IMR-90 (cell line): ENCODE measurements around the gene MCF2L. TPM values are rescaled to one million over a fixed set of nuclear protein-coding genes. Genes with fewer than 3 reads are reported as not detected.

ENCODE experiments used
- ATAC-seq: fragments of 200-7000 bp; cut with Tn5 transposase; 2 replicates; pipeline ENCODE4 v1.9.1; 2020; ENCODE audit warnings: low read depth, mild to moderate bottlenecking, moderate library complexity
- BruUV-seq: library from RNA; stranded (reverse); fragments of 400-500 nt; replicated peaks from 2 replicates; lab custom pipeline; 2021; lab: Mats Ljungman, UMichigan
- CTCF ChIA-PET: fragments of 300-600 bp; formaldehyde crosslinking; extraction: SDS; loops from one replicate; lab custom pipeline; 2021; ENCODE audit warnings: antibody characterized with exemption; lab: Yijun Ruan, JAX
- POLR2A ChIA-PET: fragments of 300-600 bp; sonication (Branson Sonifier 250); formaldehyde crosslinking; loops from one replicate; lab custom pipeline; 2022; ENCODE audit warnings: antibody characterized with exemption; ENCODE audit not compliant: unreplicated experiment; lab: Charles Lee
- DNase-seq: peaks from one replicate; pipeline ENCODE4 v3.0.0; 2013
- H2AFZ ChIP-seq: replicated peaks from 2 replicates; pipeline ENCODE3; 2013; ENCODE audit warnings: low read length, mild to moderate bottlenecking; ENCODE audit not compliant: poor library complexity
- H2AK5ac ChIP-seq: 2 replicates; pipeline ENCODE4 v1.6.1; 2013; ENCODE audit warnings: low read depth, low read length, inconsistent platforms
- H2AK9ac ChIP-seq: replicated peaks from 2 replicates; pipeline ENCODE3; 2013; ENCODE audit warnings: mild to moderate bottlenecking, low read depth, low read length, moderate library complexity; ENCODE audit not compliant: poor library complexity
- H2BK120ac ChIP-seq: 2 replicates; pipeline ENCODE4 v1.6.1; 2013; ENCODE audit warnings: low read depth, low read length, inconsistent platforms
- H2BK15ac ChIP-seq: 3 replicates; pipeline ENCODE4 v1.6.1; 2013; ENCODE audit warnings: low read depth, low read length, inconsistent platforms
- H2BK20ac ChIP-seq: 2 replicates; pipeline ENCODE4 v1.6.1; 2013; ENCODE audit warnings: low read depth, mild to moderate bottlenecking, inconsistent platforms, low read length, moderate library complexity
- H2BK5ac ChIP-seq: 2 replicates; pipeline ENCODE4 v1.6.1; 2013; ENCODE audit warnings: mild to moderate bottlenecking, low read depth, low read length, inconsistent platforms; ENCODE audit not compliant: poor library complexity, severe bottlenecking
- H3K14ac ChIP-seq: replicated peaks from 2 replicates; pipeline ENCODE4 v1.6.1; 2013; ENCODE audit warnings: low read depth, low read length, inconsistent platforms
- H3K18ac ChIP-seq: 2 replicates; pipeline ENCODE4 v1.6.1; 2013; ENCODE audit warnings: low read depth, low read length, control low read depth
- H3K23ac ChIP-seq: 2 replicates; pipeline ENCODE4 v1.6.1; 2013; ENCODE audit warnings: low read depth, low read length, inconsistent platforms
- H3K27ac ChIP-seq: 2 replicates; pipeline ENCODE4 v1.5.1; 2013; ENCODE audit warnings: mild to moderate bottlenecking, control low read depth, low read length; ENCODE audit not compliant: insufficient read depth
- H3K27me3 ChIP-seq: 2 replicates; pipeline ENCODE4 v1.6.1; 2013; ENCODE audit warnings: low read length; ENCODE audit not compliant: control insufficient read depth, insufficient read depth
- H3K36me3 ChIP-seq: 2 replicates; pipeline ENCODE4 v1.6.1; 2013; ENCODE audit warnings: low read length, mixed read lengths; ENCODE audit not compliant: control insufficient read depth, insufficient read depth
- H3K4ac ChIP-seq: 2 replicates; pipeline ENCODE4 v1.6.1; 2013; ENCODE audit warnings: low read depth, low read length, inconsistent platforms
- H3K4me1 ChIP-seq: 2 replicates; pipeline ENCODE4 v1.6.1; 2013; ENCODE audit warnings: low read length, mixed read lengths; ENCODE audit not compliant: control insufficient read depth, insufficient read depth
- H3K4me2 ChIP-seq: 2 replicates; pipeline ENCODE4 v1.6.1; 2013; ENCODE audit warnings: low read depth, mild to moderate bottlenecking, control low read depth, low read length, moderate library complexity
- H3K4me3 ChIP-seq: 2 replicates; pipeline ENCODE4 v1.5.1; 2013; ENCODE audit warnings: low read depth, mild to moderate bottlenecking, control low read depth, low read length, moderate library complexity; ENCODE audit not compliant: insufficient read depth
- H3K56ac ChIP-seq: 2 replicates; pipeline ENCODE4 v1.6.1; 2013; ENCODE audit warnings: low read length, inconsistent platforms; ENCODE audit not compliant: insufficient read depth; ENCODE audit errors: extremely low read depth
- H3K79me1 ChIP-seq, 2 experiments: 2 replicates each; pipeline ENCODE4 v1.6.1; 2013; ENCODE audit warnings: low read length in 2 of 2, inconsistent platforms in 1 of 2, low read depth in 1 of 2
- H3K9ac ChIP-seq: 2 replicates; pipeline ENCODE4 v1.6.1; 2013; ENCODE audit warnings: low read depth, low read length, control low read depth
- H3K9me1 ChIP-seq: 2 replicates; pipeline ENCODE4 v1.6.1; 2013; ENCODE audit warnings: low read length, inconsistent platforms; ENCODE audit not compliant: insufficient read depth
- H3K9me3 ChIP-seq: 2 replicates; pipeline ENCODE4 v1.6.1; 2013; ENCODE audit warnings: low read length; ENCODE audit not compliant: control insufficient read depth, insufficient read depth
- H4K20me1 ChIP-seq: 2 replicates; pipeline ENCODE4 v1.6.1; 2013; ENCODE audit warnings: low read length, inconsistent platforms; ENCODE audit not compliant: insufficient read depth
- H4K5ac ChIP-seq: 2 replicates; pipeline ENCODE4 v1.6.1; 2013; ENCODE audit warnings: mild to moderate bottlenecking, low read depth, low read length, control low read depth
- H4K8ac ChIP-seq, 2 experiments: 2 replicates each; pipeline ENCODE4 v1.6.1; 2013; ENCODE audit warnings: low read depth in 2 of 2, low read length in 2 of 2, control low read depth in 1 of 2, inconsistent platforms in 1 of 2
- H4K91ac ChIP-seq: 2 replicates; pipeline ENCODE4 v1.6.1; 2013; ENCODE audit warnings: low read depth, low read length, inconsistent platforms; ENCODE audit not compliant: insufficient read depth
- CTCF ChIP-seq: conservative IDR thresholded peaks from 2 replicates; pipeline ENCODE4 v1.5.1; 2012; ENCODE audit warnings: mild to moderate bottlenecking, low read depth, low read length, improper control_type of control experiment
- MAFK ChIP-seq: IDR thresholded peaks from 2 replicates; pipeline ENCODE4 v1.6.1; 2012; ENCODE audit warnings: low read depth, low read length, improper control_type of control experiment
- WGBS, 2 experiments: methylation state at CpG; one replicate each; pipeline versions ENCODE4 v1.1.5 to v1.1.7; 2013; ENCODE audit warnings: missing lambda C conversion rate in 2 of 2; ENCODE audit not compliant: insufficient read length in 1 of 2; ENCODE audit errors: extremely low coverage in 2 of 2; 5-methylcytosine and 5-hydroxymethylcytosine counted together
- dilution Hi-C: fragments of 300-500 bp; cut with HindIII; formaldehyde crosslinking; loops from one replicate; pipeline ENCODE4 v1.14.3; 2018; ENCODE audit warnings: low sequenced_read_pairs; ENCODE audit not compliant: unreplicated experiment
- in situ Hi-C: fragments of 300-500 bp; cut with MboI; formaldehyde crosslinking; loops from 3 replicates; pipeline ENCODE4 v1.14.3; 2019; ENCODE audit warnings: low sequenced_read_pairs, inconsistent platforms, mixed read lengths
- intact Hi-C: fragments of 100-400 bp; cut with micrococcal nuclease; formaldehyde crosslinking; loops from 2 replicates; pipeline ENCODE4 v1.10.0; 2022
- polyA plus RNA-seq, 3 experiments: library from polyadenylated mRNA; depleted of rRNA; stranded (reverse); fragments of >200 nt; gene quantifications; 2 replicates each; pipeline ENCODE4 v1.2.3, GENCODE V29; 2012; ENCODE audit warnings: low replicate concordance in 1 of 3
- total RNA-seq: library from RNA; depleted of rRNA; stranded (reverse); fragments of >200 nt; gene quantifications from 2 replicates; pipeline ENCODE4 v1.2.3, GENCODE V29; 2012

Gene MCF2L
- total and polyA plus RNA-seq, 2 of the 4 experiments (the other 2 are of a cell fraction), result 0.18 TPM; not detected in 1

GRCh38 chr13:112924365-112924764 is 44.6 kb upstream of the MCF2L start:
- Histone ChIP-seq H3K4me2 (no peak overlapping the region), H2BK20ac (no peak overlapping the region), H2AFZ (no peak overlapping the region), H4K8ac (no peak overlapping the region), H3K9me1 (no peaks in the 10 kb centered on the region), H3K4ac (no peak overlapping the region), H3K36me3 (no peaks in the 10 kb centered on the region), H2BK5ac (no peak overlapping the region), H3K9ac (no peak overlapping the region), H3K56ac (no peak overlapping the region), H2AK9ac (no peak overlapping the region), H4K5ac (no peak overlapping the region), H3K4me3 (no peak overlapping the region), H2BK15ac (no peak overlapping the region), H3K14ac (no peak overlapping the region), H3K27ac (no peak overlapping the region), H3K4me1 (no peaks in the 10 kb centered on the region), H3K27me3 (peaks cover 48% of the 10 kb centered on the region), H3K79me1 (no peaks in the 10 kb centered on the region), H4K20me1 (no peaks in the 10 kb centered on the region), H3K18ac (no peak overlapping the region), H2BK120ac (no peak overlapping the region), H4K91ac (no peak overlapping the region), H3K9me3 (peaks cover 2% of the 10 kb centered on the region; the same call in 1 of the 2 replicates), H3K23ac (no peak overlapping the region), H2AK5ac (no peak overlapping the region)
- BruUV-seq, result no TSS peak
- ATAC-seq (no peak), DNase-seq (no peak)
- POLR2A ChIA-PET, result no interaction called here
- TF ChIP-seq MAFK (peak; percentile 59), CTCF (no peak)
- no CpG with 5 or more reads among the region's 2 CpGs for WGBS, 2 experiments
- dilution Hi-C loops (no loop called here), intact Hi-C loops (no loop called here), in situ Hi-C loops (no loop called here)
- CTCF ChIA-PET, result no interaction called here
